HepG2 (cell line): Measurements from ENCODE around the gene SMYD1. TPM values are rescaled to one million over a fixed set of nuclear protein-coding genes. Genes with fewer than 3 reads are reported as not detected.

Experiments
- ARHGAP35 ChIP-seq: sonication (generic); formaldehyde crosslinking; IDR thresholded peaks from 2 replicates; pipeline ENCODE4 v1.9.0; 2022; ENCODE audit warnings: mild to moderate bottlenecking, inconsistent platforms, moderate library complexity, missing genetic modification reagents, borderline replicate concordance
- ERF ChIP-seq: IDR thresholded peaks from 2 replicates; pipeline ENCODE4 v1.6.1; 2018; ENCODE audit warnings: missing biosample characterization, missing genetic modification reagents
- MXI1 ChIP-seq: IDR thresholded peaks from 3 replicates; pipeline ENCODE4 v1.6.1; 2012; ENCODE audit warnings: low read depth, low read length, inconsistent platforms, borderline replicate concordance
- NFIC ChIP-seq: IDR thresholded peaks from 2 replicates; pipeline ENCODE4 v1.6.1; 2012; ENCODE audit warnings: mild to moderate bottlenecking, low read length, inconsistent platforms
- RARG ChIP-seq: sonication (generic); formaldehyde crosslinking; IDR thresholded peaks from 2 replicates; pipeline ENCODE4 v1.4.0; 2020; ENCODE audit warnings: low read depth, mild to moderate bottlenecking, missing genetic modification reagents
- RBFOX2 ChIP-seq: fragments of 200-400 bp; formaldehyde crosslinking; IDR thresholded peaks from 2 replicates; pipeline ENCODE4 v1.6.1; 2017; ENCODE audit warnings: low read depth, mild to moderate bottlenecking, low read length
- SATB2 ChIP-seq: sonication (generic); formaldehyde crosslinking; IDR thresholded peaks from 2 replicates; pipeline ENCODE4 v1.5.0; 2020; ENCODE audit warnings: missing genetic modification reagents
- SIN3A ChIP-seq: IDR thresholded peaks from 2 replicates; pipeline ENCODE4 v1.6.1; 2011; ENCODE audit warnings: low read depth, mild to moderate bottlenecking, control low read depth, low read length, borderline replicate concordance
- SMC3 ChIP-seq: IDR thresholded peaks from 2 replicates; pipeline ENCODE4 v1.6.1; 2011; ENCODE audit warnings: low read length, improper control_type of control experiment
- STAG1 ChIP-seq: sonication (generic); formaldehyde crosslinking; IDR thresholded peaks from 2 replicates; pipeline ENCODE4 v1.4.0; 2020; ENCODE audit warnings: missing genetic modification reagents
- THAP11 ChIP-seq: IDR thresholded peaks from 2 replicates; pipeline ENCODE4 v1.6.1; 2016; ENCODE audit warnings: missing biosample characterization, missing genetic modification reagents
- ZFP36 ChIP-seq: fragments of 150-350 bp; IDR thresholded peaks from 2 replicates; pipeline ENCODE4 v1.6.1; 2018; ENCODE audit warnings: borderline replicate concordance, low read length, low read depth; ENCODE audit not compliant: partially characterized antibody
- ZFP36L1 ChIP-seq: sonication (generic); formaldehyde crosslinking; IDR thresholded peaks from 2 replicates; pipeline ENCODE4 v1.8.0; 2022; ENCODE audit warnings: mild to moderate bottlenecking, missing genetic modification reagents, moderate library complexity
- ZNF264 ChIP-seq: sonication (generic); formaldehyde crosslinking; IDR thresholded peaks from 2 replicates; pipeline ENCODE4 v1.4.0; 2020; ENCODE audit warnings: missing genetic modification reagents
- ZNF382 ChIP-seq: sonication (generic); formaldehyde crosslinking; IDR thresholded peaks from 2 replicates; pipeline ENCODE4 v1.5.0; 2020; ENCODE audit warnings: missing genetic modification reagents, mild to moderate bottlenecking, borderline replicate concordance
- ZNF562 ChIP-seq: sonication (generic); formaldehyde crosslinking; IDR thresholded peaks from 2 replicates; pipeline ENCODE4 v1.8.0; 2022; ENCODE audit warnings: missing genetic modification reagents, borderline replicate concordance
- ZNF577 ChIP-seq: sonication (generic); formaldehyde crosslinking; IDR thresholded peaks from 2 replicates; pipeline ENCODE4 v1.4.0; 2020; ENCODE audit warnings: mild to moderate bottlenecking, low read depth, missing genetic modification reagents, borderline replicate concordance
- polyA plus RNA-seq, 8 experiments: library from polyadenylated mRNA; depleted of rRNA in 3 of 8; stranded (reverse) in 7 of 8; unstranded in 1 of 8; fragments of >200 nt; fragmentation: Illumina TruSeq in 4 of 8; extraction: Trizol in 4 of 8; gene quantifications; 2 replicates each; pipeline versions ENCODE4 v1.2.1 to v1.2.3, GENCODE V29; 2011 to 2016; ENCODE audit warnings: low read depth in 4 of 8, missing spikeins in 1 of 8, mixed read lengths in 1 of 8; ENCODE audit not compliant: insufficient read depth in 1 of 8
- total RNA-seq, 5 experiments: library from RNA; depleted of rRNA; stranded (reverse); fragments of >200 nt; fragmentation: Illumina TruSeq; extraction: Trizol; gene quantifications; 2 replicates each; pipeline ENCODE4 v1.2.3, GENCODE V29; 2016; ENCODE audit warnings: low read depth in 1 of 5
- TF ChIP-seq, protein P1 (sequence below): sonication (generic); formaldehyde crosslinking; IDR thresholded peaks from 2 replicates; pipeline ENCODE4 v1.8.1; 2023; ENCODE audit warnings: missing genetic modification reagents, mild to moderate bottlenecking, borderline replicate concordance
- TF ChIP-seq, protein P2 (sequence below): sonication (generic); formaldehyde crosslinking; IDR thresholded peaks from 2 replicates; pipeline ENCODE4 v1.5.0; 2020; ENCODE audit warnings: mild to moderate bottlenecking, missing genetic modification reagents
- TF ChIP-seq, protein P3 (sequence below): sonication (generic); formaldehyde crosslinking; IDR thresholded peaks from 2 replicates; pipeline ENCODE4 v1.5.1; 2020; ENCODE audit warnings: missing genetic modification reagents, mild to moderate bottlenecking, borderline replicate concordance
- TF ChIP-seq, protein P4 (sequence below): IDR thresholded peaks from 2 replicates; pipeline ENCODE4 v1.6.1; 2016
- TF ChIP-seq, protein P5 (sequence below): sonication (generic); formaldehyde crosslinking; IDR thresholded peaks from 2 replicates; pipeline ENCODE4 v1.5.0; 2020; ENCODE audit warnings: mild to moderate bottlenecking, missing genetic modification reagents, borderline replicate concordance

SMYD1 gene
- total and polyA plus RNA-seq, 2 of the 13 experiments (the other 11 are each of a cell fraction or from before 2014, with no cell fraction given): not detected

DNA sequence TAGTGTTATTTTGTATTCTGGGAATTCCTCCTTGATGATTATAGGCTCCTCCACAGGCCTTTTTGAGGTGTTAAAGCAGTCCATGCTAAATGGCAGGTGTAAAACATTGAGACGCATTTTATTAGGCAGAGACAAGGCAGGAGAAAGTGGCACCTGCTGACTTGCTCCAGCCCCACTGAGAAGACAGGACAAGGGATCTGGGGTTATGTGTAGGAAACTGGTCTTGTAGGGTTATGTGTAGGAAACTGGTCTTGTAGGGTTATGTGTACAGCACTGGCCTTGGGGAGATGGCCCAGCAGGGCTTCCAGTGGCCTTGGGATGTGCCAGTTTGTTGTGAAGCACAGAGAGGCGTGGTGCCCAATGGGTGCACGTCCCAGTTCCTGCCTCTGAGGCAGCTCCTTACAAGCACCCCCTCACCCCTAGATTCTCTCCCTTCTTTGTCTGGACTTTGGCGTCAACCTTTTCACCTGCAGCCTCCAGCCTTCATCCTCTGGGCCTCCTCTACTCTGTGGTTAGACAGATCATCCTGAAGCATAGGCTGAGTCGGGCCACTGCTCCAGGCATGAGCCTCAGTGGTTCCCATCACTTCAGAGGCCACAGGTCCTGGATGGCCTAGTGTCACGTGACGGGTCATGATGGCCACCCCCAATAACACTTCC, 61.2 kb downstream of the SMYD1 start (continued):
- TF ChIP-seq, protein P1, sequence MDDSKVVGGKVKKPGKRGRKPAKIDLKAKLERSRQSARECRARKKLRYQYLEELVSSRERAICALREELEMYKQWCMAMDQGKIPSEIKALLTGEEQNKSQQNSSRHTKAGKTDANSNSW (CRISPR knock-in tag): no peak
- TF ChIP-seq THAP11 (no peak; the same call in 1 of the 2 replicates), STAG1 (no peak), ZNF264 (CRISPR knock-in tag) (no peak), MXI1 (no peak), ZFP36 (no peak), ARHGAP35 (peak; percentile 25; the same call in 1 of the 2 replicates), ZNF562 (no peak), ZNF382 (no peak), ZFP36L1 (CRISPR knock-in tag) (no peak; the same call in 1 of the 2 replicates), ERF (no peak), RBFOX2 (no peak), ZNF577 (CRISPR knock-in tag) (no peak), SIN3A (no peak), SMC3 (0 out of 2 replicates have a peak, but pooled peaks have one; percentile 16), NFIC (no peak), RARG (CRISPR knock-in tag) (no peak), SATB2 (CRISPR knock-in tag) (no peak)
- TF ChIP-seq, protein P2, sequence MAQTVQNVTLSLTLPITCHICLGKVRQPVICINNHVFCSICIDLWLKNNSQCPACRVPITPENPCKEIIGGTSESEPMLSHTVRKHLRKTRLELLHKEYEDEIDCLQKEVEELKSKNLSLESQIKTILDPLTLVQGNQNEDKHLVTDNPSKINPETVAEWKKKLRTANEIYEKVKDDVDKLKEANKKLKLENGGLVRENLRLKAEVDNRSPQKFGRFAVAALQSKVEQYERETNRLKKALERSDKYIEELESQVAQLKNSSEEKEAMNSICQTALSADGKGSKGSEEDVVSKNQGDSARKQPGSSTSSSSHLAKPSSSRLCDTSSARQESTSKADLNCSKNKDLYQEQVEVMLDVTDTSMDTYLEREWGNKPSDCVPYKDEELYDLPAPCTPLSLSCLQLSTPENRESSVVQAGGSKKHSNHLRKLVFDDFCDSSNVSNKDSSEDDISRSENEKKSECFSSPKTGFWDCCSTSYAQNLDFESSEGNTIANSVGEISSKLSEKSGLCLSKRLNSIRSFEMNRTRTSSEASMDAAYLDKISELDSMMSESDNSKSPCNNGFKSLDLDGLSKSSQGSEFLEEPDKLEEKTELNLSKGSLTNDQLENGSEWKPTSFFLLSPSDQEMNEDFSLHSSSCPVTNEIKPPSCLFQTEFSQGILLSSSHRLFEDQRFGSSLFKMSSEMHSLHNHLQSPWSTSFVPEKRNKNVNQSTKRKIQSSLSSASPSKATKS: no peak
- TF ChIP-seq, protein P3, sequence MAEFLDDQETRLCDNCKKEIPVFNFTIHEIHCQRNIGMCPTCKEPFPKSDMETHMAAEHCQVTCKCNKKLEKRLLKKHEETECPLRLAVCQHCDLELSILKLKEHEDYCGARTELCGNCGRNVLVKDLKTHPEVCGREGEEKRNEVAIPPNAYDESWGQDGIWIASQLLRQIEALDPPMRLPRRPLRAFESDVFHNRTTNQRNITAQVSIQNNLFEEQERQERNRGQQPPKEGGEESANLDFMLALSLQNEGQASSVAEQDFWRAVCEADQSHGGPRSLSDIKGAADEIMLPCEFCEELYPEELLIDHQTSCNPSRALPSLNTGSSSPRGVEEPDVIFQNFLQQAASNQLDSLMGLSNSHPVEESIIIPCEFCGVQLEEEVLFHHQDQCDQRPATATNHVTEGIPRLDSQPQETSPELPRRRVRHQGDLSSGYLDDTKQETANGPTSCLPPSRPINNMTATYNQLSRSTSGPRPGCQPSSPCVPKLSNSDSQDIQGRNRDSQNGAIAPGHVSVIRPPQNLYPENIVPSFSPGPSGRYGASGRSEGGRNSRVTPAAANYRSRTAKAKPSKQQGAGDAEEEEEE (CRISPR knock-in tag): no peak
- TF ChIP-seq, protein P4, sequence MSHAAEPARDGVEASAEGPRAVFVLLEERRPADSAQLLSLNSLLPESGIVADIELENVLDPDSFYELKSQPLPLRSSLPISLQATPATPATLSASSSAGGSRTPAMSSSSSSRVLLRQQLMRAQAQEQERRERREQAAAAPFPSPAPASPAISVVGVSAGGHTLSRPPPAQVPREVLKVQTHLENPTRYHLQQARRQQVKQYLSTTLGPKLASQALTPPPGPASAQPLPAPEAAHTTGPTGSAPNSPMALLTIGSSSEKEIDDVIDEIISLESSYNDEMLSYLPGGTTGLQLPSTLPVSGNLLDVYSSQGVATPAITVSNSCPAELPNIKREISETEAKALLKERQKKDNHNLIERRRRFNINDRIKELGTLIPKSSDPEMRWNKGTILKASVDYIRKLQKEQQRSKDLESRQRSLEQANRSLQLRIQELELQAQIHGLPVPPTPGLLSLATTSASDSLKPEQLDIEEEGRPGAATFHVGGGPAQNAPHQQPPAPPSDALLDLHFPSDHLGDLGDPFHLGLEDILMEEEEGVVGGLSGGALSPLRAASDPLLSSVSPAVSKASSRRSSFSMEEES (CRISPR knock-in tag): no peak
- TF ChIP-seq, protein P5, sequence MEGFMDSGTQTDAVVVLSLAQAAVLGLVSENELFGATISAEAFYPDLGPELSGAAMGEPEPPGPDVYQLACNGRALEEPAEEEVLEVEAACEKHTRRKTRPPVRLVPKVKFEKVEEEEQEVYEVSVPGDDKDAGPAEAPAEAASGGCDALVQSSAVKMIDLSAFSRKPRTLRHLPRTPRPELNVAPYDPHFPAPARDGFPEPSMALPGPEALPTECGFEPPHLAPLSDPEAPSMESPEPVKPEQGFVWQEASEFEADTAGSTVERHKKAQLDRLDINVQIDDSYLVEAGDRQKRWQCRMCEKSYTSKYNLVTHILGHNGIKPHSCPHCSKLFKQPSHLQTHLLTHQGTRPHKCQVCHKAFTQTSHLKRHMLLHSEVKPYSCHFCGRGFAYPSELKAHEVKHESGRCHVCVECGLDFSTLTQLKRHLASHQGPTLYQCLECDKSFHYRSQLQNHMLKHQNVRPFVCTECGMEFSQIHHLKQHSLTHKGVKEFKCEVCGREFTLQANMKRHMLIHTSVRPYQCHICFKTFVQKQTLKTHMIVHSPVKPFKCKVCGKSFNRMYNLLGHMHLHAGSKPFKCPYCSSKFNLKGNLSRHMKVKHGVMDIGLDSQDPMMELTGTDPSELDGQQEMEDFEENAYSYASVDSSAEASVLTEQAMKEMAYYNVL (CRISPR knock-in tag): no peak
